GM21381 (cell line): Measurements from ENCODE around the gene GOLGA8N.
"Not testable (repeated sequence)": the region's sequence is repeated elsewhere in the genome, so short reads cannot be mapped to it uniquely, and the experiment has no call there.

ENCODE experiments used
- ATAC-seq: cut with Tn5 transposase; IDR thresholded peaks from one replicate; pipeline ENCODE4 v1.9.1; 2021; ENCODE audit warnings: mild to moderate bottlenecking, moderate library complexity; ENCODE audit not compliant: unreplicated experiment

The GOLGA8N gene

DNA sequence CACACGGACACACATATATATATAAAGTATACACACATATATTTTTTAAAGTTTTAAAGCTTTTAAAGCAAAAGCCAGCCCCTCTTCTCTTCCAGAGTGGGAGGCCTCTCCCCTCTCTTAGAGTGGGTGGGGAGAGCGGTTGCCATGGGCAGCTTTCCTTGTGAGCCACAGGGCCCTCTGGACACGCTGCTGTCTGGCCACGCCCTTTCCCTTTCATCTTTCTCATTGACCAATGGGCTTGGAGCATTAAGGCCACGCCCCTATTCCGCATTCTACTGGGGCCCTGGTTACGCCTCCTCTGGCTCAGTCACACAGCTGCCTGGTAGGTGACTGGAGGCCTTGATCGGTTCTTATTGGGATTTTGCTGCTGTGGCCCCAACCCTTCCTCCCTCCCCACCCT is at the start of gene GOLGA8N:
TSS of gene GOLGA8N (plus strand) at position 306 of the 400 bp plus-strand sequence.
- ATAC-seq = not testable (repeated sequence)

DNA sequence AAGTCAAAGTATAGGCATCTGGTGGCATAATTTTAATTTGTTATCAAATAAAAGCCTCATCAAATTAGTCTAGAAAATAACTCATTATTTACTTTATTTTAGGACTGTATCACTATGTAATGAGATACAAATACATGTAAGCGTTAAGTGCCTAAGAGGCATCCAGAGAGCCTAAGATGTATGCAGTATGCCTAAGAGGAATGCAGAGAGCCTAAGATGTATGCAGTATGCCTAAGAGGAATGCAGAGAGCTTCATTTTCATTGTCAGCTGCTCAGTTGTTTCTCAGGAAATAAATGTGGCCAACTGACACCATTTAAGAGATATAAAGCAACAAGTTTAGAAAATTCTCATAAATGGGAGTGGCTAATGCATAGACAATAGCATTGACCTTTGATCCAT is 49.8 kb upstream of the GOLGA8N start:
- not testable (repeated sequence) for ATAC-seq

DNA sequence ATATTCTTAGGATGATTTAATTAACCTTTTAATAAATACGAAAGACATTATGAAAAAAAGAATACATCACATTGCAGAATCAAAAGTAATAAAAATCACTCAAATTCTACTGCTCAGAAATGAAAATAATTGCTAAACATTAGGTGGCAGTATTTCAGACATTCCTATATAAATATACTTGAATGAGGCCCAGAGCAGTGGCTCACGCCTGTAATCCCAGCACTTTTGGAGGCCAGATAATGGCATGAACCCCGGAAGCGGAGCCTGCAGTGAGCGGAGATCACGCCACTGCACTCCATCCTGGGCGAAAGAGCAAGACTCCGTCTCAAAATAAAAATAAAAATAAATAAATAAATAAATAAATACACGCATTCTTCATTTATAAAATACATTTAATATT is 48.1 kb upstream of the GOLGA8N start:
- ATAC-seq = not testable (repeated sequence)

DNA sequence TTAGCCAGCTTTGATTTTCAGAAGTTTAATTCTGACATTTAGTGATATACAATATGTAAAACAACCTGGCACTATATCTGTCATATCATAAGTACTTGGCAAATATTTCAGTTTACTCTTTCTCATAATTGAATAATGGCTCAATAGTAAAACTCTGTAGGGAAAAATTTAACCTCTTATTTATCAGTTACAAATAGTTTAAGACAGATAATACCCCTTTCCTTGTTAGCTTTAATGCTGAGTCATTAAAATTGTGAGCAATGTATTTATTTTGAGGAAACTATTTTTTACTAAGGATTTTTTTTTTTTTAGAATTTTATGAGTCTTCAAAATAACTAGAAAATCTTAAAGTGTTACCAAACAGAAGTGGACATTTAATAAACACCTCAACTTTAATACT is 38.7 kb upstream of the GOLGA8N start:
- not testable (repeated sequence) for ATAC-seq

DNA sequence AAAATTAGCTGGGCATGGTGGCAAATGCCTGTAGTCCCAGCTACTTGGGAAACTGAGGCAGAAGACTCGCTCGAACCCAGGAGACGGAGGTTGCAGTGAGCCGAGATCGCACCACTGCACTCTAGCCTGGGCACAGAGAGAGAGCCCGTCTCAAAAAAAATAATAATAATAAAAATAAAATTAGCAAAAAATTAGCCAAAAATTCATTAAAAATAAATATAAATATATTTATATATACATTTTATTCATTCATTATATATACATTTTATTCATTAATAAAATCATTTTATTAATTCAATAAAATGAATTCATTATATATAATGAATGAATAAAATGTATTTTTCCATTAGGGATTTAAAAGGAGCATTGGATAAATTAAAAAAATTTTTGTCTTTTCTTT is 31.1 kb upstream of the GOLGA8N start:
- ATAC-seq = not testable (repeated sequence)

DNA sequence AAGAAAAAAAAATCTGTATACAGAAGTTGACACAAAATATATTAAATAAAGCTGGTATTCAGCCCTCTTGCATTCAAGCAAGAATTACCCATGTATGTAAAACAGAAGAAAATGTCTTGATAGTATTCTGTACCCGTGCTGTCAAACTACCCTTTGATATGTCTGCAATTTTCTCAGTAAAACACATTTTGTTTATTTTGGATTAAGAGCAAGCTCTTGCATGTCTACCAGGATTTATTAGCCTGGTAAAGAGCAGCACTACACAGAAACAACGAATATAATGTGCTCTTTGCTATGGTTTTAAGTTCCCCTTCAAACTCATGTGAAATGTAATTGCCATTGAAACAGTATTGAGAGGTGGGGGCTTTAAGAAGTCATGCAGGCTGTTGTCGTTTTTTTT is 24.3 kb upstream of the GOLGA8N start:
- not testable (repeated sequence) for ATAC-seq

DNA sequence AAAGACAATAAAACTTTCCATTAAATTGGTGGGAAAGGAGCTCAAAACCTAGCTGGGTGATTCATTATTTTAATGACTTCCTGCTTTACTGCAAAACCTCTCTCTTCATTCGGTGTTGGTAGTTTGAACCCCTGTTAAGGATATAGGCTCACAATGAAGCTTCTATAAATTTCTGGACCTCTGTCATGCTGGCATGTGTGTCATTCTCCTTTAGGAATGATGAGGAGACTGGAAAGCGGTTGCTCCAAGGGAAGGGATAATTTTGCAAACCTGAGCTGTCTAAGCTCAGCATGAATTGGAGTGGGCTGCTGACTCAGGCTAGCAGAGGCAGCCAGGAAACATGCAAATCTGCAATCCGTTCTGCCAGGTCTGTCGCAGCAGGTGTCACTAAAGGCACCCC is 14.8 kb upstream of the GOLGA8N start:
- ATAC-seq = not testable (repeated sequence)

DNA sequence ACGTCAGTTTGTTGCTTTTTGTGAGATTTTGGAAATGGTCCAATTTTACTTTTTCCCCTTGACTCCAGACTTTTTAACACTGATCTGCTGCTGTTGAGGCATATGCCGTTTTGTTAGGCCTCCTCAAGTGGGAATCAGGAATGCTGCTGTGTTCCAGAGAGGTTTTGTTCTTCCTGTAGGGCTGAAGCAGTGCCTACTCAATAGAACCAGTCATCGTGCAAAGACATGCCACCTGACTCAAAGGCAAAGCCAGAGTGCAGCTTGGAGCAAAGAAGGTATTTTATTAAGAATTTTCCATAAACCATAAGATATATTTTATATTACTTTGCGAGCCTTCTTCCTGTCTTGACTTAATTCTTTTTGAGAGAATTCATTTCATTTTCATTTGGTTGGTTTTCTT is 7.4 kb upstream of the GOLGA8N start:
- not testable (repeated sequence) for ATAC-seq

DNA sequence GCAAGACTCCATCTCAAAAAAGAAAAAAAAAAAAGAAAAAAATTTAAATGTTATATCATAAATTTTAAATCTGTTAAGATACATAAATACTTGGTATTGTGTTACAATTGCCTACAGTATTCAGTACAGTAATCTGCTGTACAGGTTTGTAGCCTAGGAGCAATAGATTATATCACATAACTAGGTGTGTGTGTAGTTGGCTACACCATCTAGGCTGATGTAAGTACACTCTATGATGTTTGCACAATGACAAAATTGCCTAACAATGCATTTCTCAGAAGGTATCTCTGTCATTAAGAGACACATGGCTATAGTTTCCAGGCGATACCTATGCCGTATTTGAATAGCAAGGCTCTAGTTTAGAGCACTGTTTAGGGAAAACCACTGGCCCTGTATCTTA is 16.3 kb downstream of the GOLGA8N start:
- not testable (repeated sequence) for ATAC-seq

DNA sequence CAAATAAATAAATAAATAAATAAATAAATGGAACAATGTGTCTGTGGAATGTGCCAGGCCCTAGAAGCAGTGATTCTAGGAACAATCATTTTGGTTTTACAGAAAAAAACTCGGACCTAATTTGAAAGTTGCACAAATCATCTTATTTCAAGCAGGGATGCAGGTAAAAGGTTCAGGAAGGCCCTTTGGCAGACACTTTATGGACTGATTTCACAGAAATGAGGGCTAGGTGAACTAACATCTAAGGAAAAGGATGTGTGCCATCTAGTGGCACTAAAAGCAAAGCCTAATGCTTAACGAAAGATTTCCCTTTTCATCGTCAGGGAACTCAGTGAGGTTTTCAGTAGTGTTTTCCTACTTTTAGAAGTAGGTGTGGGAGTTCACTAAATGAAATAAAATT is 17.5 kb downstream of the GOLGA8N start:
- ATAC-seq = not testable (repeated sequence)

DNA sequence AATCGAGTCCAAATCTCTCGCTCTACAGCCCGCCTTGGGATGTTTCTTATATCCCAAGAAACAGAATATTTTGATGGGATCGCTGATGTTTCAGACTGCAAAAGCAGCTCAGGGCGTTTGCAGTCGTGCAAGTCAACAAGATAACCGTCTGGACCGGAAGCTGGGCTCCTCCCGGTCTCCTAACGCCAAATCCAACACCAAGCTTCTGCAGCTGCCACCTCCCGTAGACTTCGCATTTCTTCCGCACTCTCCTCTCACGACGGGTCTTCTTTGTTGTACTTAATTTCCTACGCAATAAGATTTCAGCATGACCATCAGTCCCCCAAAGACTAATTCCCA is 21.4 kb downstream of the GOLGA8N start:
- peak; percentile 28 for ATAC-seq

DNA sequence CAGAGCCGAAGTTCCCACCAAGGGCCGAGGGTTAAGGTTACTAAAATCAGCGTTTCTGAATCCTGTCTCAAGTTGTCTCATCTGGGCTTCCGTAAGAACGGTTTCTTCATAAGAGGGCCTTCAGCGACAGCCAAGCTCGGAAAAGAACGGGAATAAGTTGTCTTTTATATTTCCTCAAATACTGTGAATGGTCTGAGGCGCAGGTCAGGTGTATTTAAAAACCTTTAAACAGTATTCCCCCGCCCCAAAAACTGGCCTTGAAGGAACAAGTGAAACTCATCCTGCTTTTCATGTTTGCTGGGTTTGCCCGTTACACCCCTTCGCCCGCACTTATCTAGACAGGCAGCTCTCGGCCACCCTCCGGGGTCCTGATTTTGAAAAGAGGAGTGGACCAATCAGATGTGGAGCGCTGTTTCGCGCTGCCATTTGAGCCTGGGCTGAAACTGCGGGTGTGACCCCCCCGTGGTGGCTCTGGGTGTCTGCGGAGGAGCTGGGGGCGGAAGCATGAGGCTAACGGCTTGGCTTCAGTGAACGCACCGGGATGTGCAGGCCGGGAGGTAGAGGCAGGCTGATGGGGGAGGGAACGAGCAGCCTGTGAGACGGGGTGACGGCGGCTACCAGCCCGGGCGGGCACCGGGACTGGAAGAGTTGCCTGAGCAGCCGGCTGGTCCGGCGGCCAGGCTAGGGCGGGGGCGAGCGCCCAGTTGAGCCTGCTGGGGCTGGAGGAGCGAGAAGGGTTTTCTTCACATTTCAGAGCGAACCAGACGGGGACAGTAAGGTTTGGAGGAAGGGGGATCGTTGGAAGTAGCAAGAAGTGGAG is 22.0 kb downstream of the GOLGA8N start, which contains the start of gene ARHGAP11A:
TSS of gene ARHGAP11A (plus strand) at position 454 of the 820 bp plus-strand sequence. CDS start 708 bp downstream, outside the sequence.
- ATAC-seq = peak; percentile 64

DNA sequence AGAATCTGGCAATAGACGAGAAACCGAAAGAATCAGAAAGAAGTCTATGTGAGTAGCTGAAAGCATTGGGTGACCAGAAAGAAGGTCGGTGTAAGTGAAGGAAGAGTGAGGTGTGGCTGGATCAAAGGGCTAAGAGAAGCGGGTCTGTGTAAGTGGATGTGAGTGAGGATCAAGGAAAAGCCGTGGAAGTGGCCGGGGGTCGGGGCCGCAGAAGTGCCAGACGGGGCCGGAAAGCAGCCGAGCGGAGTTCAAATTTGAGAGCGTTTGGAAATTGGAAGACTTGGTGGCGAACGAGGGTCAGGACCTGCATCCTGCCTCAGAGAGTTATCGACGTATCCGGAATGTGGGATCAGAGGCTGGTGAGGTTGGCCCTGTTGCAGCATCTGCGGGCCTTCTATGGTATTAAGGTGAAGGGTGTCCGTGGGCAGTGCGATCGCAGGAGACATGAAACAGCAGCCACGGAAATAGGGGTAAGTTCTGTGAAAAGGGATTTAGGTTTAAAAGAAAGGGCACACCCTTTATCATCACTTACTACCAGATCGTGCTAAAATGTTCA is 22.7 kb downstream of the GOLGA8N start:
- peak; percentile 8 for ATAC-seq

DNA sequence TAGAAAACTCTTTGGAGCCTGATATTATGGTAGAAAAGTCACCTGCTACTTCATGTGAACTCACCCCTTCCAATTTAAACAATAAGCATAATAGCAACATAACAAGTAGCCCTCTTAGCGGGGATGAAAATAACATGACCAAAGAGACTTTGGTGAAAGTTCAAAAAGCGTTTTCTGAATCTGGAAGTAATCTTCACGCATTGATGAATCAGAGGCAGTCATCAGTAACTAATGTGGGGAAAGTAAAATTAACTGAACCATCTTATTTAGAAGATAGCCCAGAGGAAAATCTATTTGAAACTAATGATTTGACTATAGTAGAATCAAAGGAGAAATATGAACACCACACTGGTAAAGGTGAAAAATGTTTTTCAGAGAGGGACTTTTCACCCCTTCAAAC is 43.2 kb downstream of the GOLGA8N start:
- no peak for ATAC-seq

DNA sequence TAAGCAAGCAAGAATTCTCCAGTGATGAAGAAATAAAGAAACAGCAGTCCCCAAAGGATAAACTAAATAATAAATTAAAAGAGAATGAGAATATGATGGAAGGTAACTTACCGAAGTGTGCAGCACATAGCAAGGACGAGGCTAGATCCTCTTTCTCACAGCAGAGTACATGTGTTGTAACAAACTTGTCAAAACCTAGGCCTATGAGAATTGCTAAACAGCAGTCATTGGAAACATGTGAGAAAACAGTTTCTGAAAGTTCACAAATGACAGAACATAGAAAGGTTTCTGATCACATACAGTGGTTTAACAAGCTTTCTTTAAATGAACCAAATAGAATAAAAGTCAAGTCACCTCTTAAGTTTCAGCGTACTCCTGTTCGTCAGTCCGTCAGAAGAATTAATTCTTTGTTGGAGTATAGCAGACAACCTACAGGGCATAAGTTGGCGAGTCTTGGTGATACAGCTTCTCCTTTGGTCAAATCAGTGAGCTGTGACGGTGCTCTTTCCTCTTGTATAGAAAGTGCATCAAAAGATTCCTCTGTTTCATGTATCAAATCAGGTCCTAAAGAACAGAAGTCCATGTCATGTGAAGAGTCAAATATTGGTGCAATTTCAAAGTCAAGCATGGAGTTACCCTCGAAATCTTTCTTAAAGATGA is 43.8 kb downstream of the GOLGA8N start:
- no peak for ATAC-seq

DNA sequence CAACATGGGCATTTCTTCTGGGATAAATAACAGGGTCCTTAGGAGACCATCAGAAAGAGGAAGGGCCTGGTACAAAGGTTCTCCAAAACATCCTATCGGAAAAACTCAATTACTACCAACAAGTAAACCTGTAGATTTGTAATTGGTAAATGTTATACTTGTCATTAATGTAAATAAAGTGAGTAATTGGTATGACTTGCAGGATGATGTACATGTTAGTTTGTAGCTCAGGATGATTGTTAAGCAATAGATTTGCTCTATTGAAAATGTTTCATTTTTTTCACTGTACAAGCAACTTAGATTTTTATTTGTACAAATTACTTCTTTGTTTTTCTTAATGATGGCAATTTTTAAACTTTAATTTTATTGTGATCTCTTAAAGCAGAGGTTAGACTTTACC is 44.4 kb downstream of the GOLGA8N start:
- no peak for ATAC-seq

DNA sequence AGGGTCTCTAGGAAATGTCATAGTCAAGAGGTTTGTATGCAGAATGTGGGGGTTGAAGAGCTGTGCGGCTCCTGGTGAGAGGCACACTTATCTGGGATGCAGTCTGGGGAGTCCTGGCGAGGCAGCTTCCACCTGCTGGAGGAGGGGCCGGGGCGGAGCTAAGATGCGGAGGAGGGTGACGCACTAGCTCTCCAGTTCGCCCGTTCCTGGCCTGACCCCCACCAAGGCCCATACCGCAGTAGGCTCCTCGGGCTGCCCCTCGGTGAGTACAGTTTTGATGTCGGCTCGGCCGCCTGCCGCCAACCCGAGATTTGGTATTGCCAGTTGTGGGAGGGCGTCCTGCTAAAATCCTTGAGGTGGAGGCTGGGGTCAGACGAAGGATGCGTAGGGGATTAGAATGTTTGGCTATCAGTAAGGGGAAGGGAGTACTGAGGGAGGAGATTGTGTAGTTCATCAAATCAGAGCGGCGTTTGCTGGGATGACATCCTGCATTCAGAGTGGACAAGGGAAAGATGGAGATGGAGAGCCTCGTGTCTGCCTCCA is 48.3 kb downstream of the GOLGA8N start, which contains the start of gene SCG5:
TSS of gene SCG5 (plus strand) at position 194 of the 543 bp plus-strand sequence. CDS start 1,883 bp downstream, outside the sequence.
- no peak for ATAC-seq

DNA sequence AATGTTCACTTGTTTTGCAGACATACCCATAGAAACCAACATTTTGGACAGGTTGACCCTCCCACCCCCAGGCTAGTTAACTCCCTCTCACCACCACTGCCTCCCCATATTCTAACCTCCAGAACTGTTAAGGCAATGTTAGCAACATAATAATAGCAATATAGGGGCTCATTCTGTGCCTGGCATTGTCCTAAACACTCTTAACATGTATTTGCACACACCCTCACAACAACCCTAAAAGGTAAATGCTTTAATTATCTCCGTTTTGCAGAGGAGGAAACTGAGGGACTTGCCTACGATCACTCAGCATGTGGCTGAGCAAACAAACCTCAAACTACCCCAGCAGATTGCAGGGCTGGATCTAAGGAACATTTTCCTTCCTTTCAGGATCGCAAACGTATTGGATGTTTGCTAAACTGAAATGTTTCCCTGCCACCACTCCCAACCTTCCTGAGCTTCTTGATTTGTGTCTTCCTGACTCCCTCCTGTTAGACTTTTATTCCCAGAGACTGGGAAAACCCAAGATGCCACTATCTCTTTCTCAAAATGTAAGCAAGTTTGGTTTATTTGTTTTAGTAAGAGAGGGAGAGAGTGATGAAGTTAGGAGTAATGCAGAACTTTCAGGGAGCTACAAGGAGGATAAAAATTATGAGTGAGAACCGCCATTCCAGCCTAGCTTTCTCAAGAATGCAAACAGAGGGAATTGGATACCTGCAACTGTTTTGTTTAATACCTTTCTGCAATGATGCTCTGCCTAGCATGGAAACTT is 49.6 kb downstream of the GOLGA8N start:
- no peak for ATAC-seq

DNA sequence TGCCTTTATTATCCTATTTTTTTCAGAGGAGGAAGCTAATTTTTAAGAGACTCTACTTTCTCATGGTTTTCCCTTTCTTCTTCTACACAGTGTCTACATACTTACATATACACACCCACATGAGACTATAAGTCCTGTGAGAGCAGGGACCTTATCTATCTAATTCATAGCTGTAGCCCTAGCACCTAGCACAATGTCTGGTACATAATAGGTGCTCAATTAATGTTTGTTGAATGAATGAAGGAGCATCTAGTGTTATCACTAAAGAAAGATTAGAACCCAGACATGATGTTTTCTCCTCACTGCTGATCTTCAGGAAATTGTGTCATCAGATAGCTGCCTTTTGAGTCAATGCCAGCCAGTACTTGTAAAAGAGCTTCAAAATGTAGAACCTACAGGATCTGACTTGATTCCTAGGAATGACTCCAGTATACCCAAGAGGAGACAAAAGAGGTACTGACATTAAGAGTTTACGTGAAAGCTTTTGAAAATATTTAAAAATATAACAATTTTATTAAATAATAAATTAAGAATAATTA is 50.7 kb downstream of the GOLGA8N start:
- no peak for ATAC-seq

DNA sequence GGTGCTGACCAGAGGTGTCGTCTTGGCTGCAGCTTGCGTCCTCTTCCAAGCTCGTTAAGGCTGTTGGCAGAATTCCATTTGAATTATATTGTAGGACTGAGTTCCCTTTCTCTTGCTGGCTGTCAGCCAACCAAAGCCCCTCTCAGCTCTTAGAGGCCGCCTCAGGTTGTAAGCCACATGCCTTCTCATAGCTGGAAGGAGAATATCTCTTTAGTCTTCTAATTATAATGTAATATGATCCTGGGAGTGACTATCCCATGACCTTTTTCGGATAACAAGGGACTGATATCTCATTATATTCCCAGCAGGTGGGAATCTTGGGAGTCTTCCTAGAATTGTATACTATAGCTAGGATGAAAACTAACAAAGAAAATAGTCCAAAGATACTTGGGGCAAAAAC is 53.0 kb downstream of the GOLGA8N start:
- ATAC-seq = no peak
